Measurements from ENCODE around the gene GAD2.

- TF ChIP-seq TAF1 (IDR thresholded peaks at IDR 0.05; ENCODE audit: low read depth), result no peak
- TF ChIP-seq ZBTB7A (IDR thresholded peaks at IDR 0.05; ENCODE audit: low read depth), result no peak
- no peak for TF ChIP-seq RAD21 (IDR thresholded peaks at IDR 0.05; ENCODE audit: low read depth)
- no peak for TF ChIP-seq REST (IDR thresholded peaks at IDR 0.05; ENCODE audit: low read depth)
- TF ChIP-seq TEAD4 (IDR thresholded peaks at IDR 0.05), result no peak
- TF ChIP-seq TCF12 (IDR thresholded peaks at IDR 0.05; ENCODE audit: low read depth), result no peak
- no peak for TF ChIP-seq EP300 (IDR thresholded peaks at IDR 0.05; ENCODE audit: borderline replicate concordance)
- TF ChIP-seq, protein P1, sequence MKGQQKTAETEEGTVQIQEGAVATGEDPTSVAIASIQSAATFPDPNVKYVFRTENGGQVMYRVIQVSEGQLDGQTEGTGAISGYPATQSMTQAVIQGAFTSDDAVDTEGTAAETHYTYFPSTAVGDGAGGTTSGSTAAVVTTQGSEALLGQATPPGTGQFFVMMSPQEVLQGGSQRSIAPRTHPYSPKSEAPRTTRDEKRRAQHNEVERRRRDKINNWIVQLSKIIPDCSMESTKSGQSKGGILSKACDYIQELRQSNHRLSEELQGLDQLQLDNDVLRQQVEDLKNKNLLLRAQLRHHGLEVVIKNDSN (IDR thresholded peaks at IDR 0.05), result no peak
Observed at GRCh38 chr10:26214004-26214403, 2.6 kb upstream of the GAD2 start.

Measured in Ishikawa (cell line).